ENCODE results near the gene HYCC2. TPM values are rescaled to one million over a fixed set of nuclear protein-coding genes. Genes with fewer than 3 reads are reported as not detected.

The HYCC2 gene
- total and polyA plus RNA-seq, 8 donors, result 4.2 to 14.5 (median 8.7) TPM

GRCh38 chr2:201116959-201117734 is 45.7 kb upstream of the HYCC2 start:
- peak overlapping the region; percentile 99 to 100 (median 100) for H3K27ac ChIP-seq
- FAIRE-seq, result no peak
- no peaks in the 10 kb centered on the region for H3K9me3 ChIP-seq
- no peaks in the 10 kb centered on the region for H3K36me3 ChIP-seq
- intact Hi-C loops (cut with DNase I), result loop anchor here in 1 of 3 donors (5.0 kb wide), 1 partner anchor 40 kb away; no protein-coding TSS in a partner anchor
- H3K4me1 ChIP-seq, result peaks cover 5 to 20% (median 12%) of the 10 kb centered on the region in 3 donors
- ATAC-seq, result peak; percentile 48 to 69 (median 64)
- TF ChIP-seq, protein P1, sequence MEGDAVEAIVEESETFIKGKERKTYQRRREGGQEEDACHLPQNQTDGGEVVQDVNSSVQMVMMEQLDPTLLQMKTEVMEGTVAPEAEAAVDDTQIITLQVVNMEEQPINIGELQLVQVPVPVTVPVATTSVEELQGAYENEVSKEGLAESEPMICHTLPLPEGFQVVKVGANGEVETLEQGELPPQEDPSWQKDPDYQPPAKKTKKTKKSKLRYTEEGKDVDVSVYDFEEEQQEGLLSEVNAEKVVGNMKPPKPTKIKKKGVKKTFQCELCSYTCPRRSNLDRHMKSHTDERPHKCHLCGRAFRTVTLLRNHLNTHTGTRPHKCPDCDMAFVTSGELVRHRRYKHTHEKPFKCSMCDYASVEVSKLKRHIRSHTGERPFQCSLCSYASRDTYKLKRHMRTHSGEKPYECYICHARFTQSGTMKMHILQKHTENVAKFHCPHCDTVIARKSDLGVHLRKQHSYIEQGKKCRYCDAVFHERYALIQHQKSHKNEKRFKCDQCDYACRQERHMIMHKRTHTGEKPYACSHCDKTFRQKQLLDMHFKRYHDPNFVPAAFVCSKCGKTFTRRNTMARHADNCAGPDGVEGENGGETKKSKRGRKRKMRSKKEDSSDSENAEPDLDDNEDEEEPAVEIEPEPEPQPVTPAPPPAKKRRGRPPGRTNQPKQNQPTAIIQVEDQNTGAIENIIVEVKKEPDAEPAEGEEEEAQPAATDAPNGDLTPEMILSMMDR (IDR thresholded peaks at IDR 0.05), result peak in 1 of 4 donors; percentile 29
- no peaks in the 10 kb centered on the region for H3K27me3 ChIP-seq
- 0 to 1% methylated on average over 22 of the region's 22 CpGs for WGBS, 2 donors
- peak in 4 of 6 donors; percentile 45 to 75 (median 68) for DNase-seq
- H3K4me3 ChIP-seq, result peak overlapping the region; percentile 42 to 93 (median 70)

DNA sequence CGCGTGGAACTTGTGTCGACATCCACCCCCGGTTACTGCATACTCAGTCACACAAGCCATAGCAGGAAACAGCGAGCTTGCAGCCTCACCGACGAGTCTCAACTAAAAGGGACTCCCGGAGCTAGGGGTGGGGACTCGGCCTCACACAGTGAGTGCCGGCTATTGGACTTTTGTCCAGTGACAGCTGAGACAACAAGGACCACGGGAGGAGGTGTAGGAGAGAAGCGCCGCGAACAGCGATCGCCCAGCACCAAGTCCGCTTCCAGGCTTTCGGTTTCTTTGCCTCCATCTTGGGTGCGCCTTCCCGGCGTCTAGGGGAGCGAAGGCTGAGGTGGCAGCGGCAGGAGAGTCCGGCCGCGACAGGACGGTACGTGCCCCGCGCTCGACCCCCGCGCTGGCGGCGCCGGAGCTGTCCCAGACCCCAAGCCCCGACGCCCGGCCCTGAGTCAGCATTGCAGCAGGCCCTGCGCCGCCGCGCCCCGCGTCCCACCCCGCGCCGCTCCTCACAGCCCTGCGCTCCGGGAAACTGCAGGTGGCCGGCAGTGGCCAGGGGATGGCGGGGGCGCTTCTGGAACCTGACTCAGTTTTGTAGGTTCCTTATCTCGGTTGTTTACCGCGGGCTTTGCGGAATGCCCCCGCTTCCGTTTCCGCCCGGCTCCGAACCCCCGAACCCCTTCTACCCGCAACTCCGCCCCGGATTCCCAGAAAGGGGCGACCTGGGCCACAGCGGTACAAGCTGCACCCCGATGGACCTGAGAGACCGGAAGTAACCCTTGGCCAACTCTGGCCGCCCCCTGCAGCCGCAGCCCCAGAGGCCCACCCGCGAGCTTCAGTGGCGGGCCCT is 44.9 kb upstream of the HYCC2 start, which contains the start of gene CFLAR:
Gene CFLAR (plus strand): TSS at position 50 of the 844 bp plus-strand sequence. CDS start 13,702 bp downstream, outside the sequence.
- Histone ChIP-seq H3K9me3 (no peaks in the 10 kb centered on the region), H3K4me1 (peaks cover 3 to 15% (median 12%) of the 10 kb centered on the region in 3 donors), H3K27me3 (no peaks in the 10 kb centered on the region), H3K27ac (peak within 1 kb of the TSS; percentile 99 to 100 (median 100)), H3K36me3 (no peaks in the 10 kb centered on the region), H3K4me3 (peak within 1 kb of the TSS; percentile 42 to 93 (median 70))
- TF ChIP-seq, protein P1 (IDR thresholded peaks at IDR 0.05), result no peak
- WGBS, 2 donors, result 0 to 1% methylated on average over 70 to 75 of the region's 75 CpGs
- ATAC-seq (peak; percentile 51 to 62 (median 56)), FAIRE-seq (no peak), DNase-seq (peak; percentile 69 to 85 (median 72))
- intact Hi-C loops (cut with DNase I), result loop anchor here in 1 of 3 donors (5.0 kb wide), 1 partner anchor 41 kb away; no protein-coding TSS in a partner anchor

- intact Hi-C loops (cut with DNase I), result loop anchor here in 1 of 3 donors (5.0 kb wide), 1 partner anchor 42 kb away; no protein-coding TSS in a partner anchor
Observed at GRCh38 chr2:201114846-201115245, 43.4 kb upstream of the HYCC2 start.

DNA sequence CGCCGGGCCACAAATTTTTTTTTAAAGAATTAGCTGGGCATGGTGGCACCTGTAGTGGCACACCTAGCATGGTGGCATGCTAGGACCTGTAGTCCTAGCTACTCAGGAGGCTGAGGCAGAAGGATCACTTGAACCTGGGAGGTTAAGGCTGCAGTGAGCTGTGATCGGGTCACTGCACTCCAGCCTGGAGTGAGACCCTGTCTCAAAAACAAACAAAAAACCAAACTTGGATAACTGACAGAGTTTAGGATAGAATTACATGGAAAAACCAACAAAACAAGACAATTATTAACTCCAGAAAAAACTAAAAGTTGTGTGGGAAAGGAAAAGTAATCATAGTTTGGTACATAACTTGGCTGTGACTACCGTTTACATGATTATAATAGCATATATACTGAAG is 42.9 kb upstream of the HYCC2 start:
- Histone ChIP-seq H3K4me3 (no peak overlapping the region), H3K36me3 (no peaks in the 10 kb centered on the region), H3K9me3 (no peaks in the 10 kb centered on the region), H3K4me1 (peaks cover 0 to 5% (median 0%) of the 10 kb centered on the region in 3 donors), H3K27ac (no peak overlapping the region), H3K27me3 (no peaks in the 10 kb centered on the region)
- no peak for FAIRE-seq
- WGBS, 2 donors, result 55 to 60% methylated on average over 4 of the region's 4 CpGs
- ATAC-seq, result no peak
- TF ChIP-seq, protein P1 (IDR thresholded peaks at IDR 0.05), result no peak
- intact Hi-C loops (cut with DNase I), result no loop called here
- DNase-seq, result no peak

More at GRCh38 chr2:201114846-201115245, 43.4 kb upstream of the HYCC2 start:
- Histone ChIP-seq H3K4me3 (peak overlapping the region in 1 of 4 donors; percentile 6), H3K27me3 (no peaks in the 10 kb centered on the region), H3K27ac (peak overlapping the region in 2 of 4 donors; percentile 99 to 100), H3K4me1 (peaks cover 0 to 5% (median 0%) of the 10 kb centered on the region in 3 donors), H3K9me3 (no peaks in the 10 kb centered on the region), H3K36me3 (no peaks in the 10 kb centered on the region)
- TF ChIP-seq, protein P1 (IDR thresholded peaks at IDR 0.05), result no peak
- DNase-seq (no peak), FAIRE-seq (no peak), ATAC-seq (no peak)
